HEK293 (cell line): ENCODE data around the gene C1QL4.

Source experiments
- CTCF ChIA-PET: fragments of 350-600 bp; formaldehyde crosslinking; extraction: SDS; loops from one replicate; lab custom pipeline; 2021; ENCODE audit warnings: antibody characterized with exemption; lab: Yijun Ruan, JAX
- POLR2A ChIA-PET: fragments of 300-600 bp; formaldehyde crosslinking; extraction: SDS; loops from one replicate; lab custom pipeline; 2020; ENCODE audit warnings: antibody characterized with exemption, inconsistent platforms; lab: Yijun Ruan, JAX
- H3K27ac ChIP-seq: fragments of 200-500 bp; sonication (Bioruptor generic); 2 replicates; pipeline ENCODE4 v1.5.1; 2014; ENCODE audit warnings: low read depth, low read length, control low read depth, inconsistent platforms; ENCODE audit errors: extremely low read depth
- H3K36me3 ChIP-seq, 2 experiments: fragments of 200-500 bp in 1 of 2; sonication (Bioruptor generic) in 1 of 2; 1 replicate in 1 of 2; 2 replicates in 1 of 2; pipeline ENCODE4 v1.5.1; 2014 to 2017; ENCODE audit warnings: inconsistent platforms in 2 of 2, low read length in 2 of 2; ENCODE audit not compliant: control insufficient read depth in 2 of 2, insufficient read depth in 1 of 2
- H3K4me1 ChIP-seq: fragments of 200-500 bp; sonication (Bioruptor generic); 2 replicates; pipeline ENCODE4 v1.5.1; 2014; ENCODE audit warnings: mild to moderate bottlenecking, low read length, inconsistent platforms; ENCODE audit not compliant: control insufficient read depth, insufficient read depth
- H3K4me3 ChIP-seq: 2 replicates; pipeline ENCODE4 v1.5.1; 2011; ENCODE audit warnings: low read depth, mild to moderate bottlenecking, control low read depth, low read length, moderate library complexity
- H3K9me3 ChIP-seq: fragments of 200-500 bp; sonication (Bioruptor generic); 2 replicates; pipeline ENCODE4 v1.5.1; 2014; ENCODE audit warnings: low read depth, low read length, inconsistent platforms; ENCODE audit not compliant: control insufficient read depth, insufficient read depth
- BCL11A ChIP-seq: fragments of 450-650 bp; formaldehyde crosslinking; IDR thresholded peaks from 2 replicates; pipeline ENCODE4 v1.5.1; 2016; ENCODE audit warnings: low read depth, missing biosample characterization, missing genetic modification characterization
- EGR2 ChIP-seq: fragments of 450-650 bp; formaldehyde crosslinking; IDR thresholded peaks from 2 replicates; pipeline ENCODE4 v1.5.1; 2016; ENCODE audit warnings: low read depth, missing biosample characterization, missing genetic modification characterization
- FEZF1 ChIP-seq: fragments of 450-650 bp; formaldehyde crosslinking; IDR thresholded peaks from 2 replicates; pipeline ENCODE4 v1.5.1; 2016; ENCODE audit warnings: missing biosample characterization, missing genetic modification characterization
- GFI1B ChIP-seq: fragments of 450-650 bp; formaldehyde crosslinking; IDR thresholded peaks from 2 replicates; pipeline ENCODE4 v1.5.1; 2016; ENCODE audit warnings: missing biosample characterization, missing genetic modification characterization
- GLI2 ChIP-seq: fragments of 450-650 bp; formaldehyde crosslinking; IDR thresholded peaks from 2 replicates; pipeline ENCODE4; 2017; ENCODE audit warnings: missing biosample characterization, missing genetic modification characterization, low read depth, borderline replicate concordance
- GLIS2 ChIP-seq: fragments of 450-650 bp; formaldehyde crosslinking; IDR thresholded peaks from 2 replicates; pipeline ENCODE4 v1.5.1; 2016; ENCODE audit warnings: missing biosample characterization, missing genetic modification characterization
- HIC1 ChIP-seq: fragments of 450-650 bp; formaldehyde crosslinking; IDR thresholded peaks from 2 replicates; pipeline ENCODE4 v1.5.1; 2016; ENCODE audit warnings: missing biosample characterization, missing genetic modification characterization
- KLF9 ChIP-seq: fragments of 450-650 bp; formaldehyde crosslinking; IDR thresholded peaks from 2 replicates; pipeline ENCODE4 v1.5.1; 2016; ENCODE audit warnings: missing biosample characterization, missing genetic modification characterization, low read depth
- RBAK ChIP-seq: fragments of 450-650 bp; formaldehyde crosslinking; IDR thresholded peaks from 2 replicates; pipeline ENCODE4 v1.5.1; 2016; ENCODE audit warnings: missing biosample characterization, missing genetic modification characterization
- REST ChIP-seq: fragments of 450-650 bp; formaldehyde crosslinking; IDR thresholded peaks from 2 replicates; pipeline ENCODE4 v1.5.1; 2016; ENCODE audit warnings: missing biosample characterization, missing genetic modification characterization
- ZBTB1 ChIP-seq: fragments of 450-650 bp; formaldehyde crosslinking; IDR thresholded peaks from 2 replicates; pipeline ENCODE4 v1.5.1; 2016; ENCODE audit warnings: missing biosample characterization, missing genetic modification characterization
- ZFP37 ChIP-seq: fragments of 450-650 bp; formaldehyde crosslinking; IDR thresholded peaks from 2 replicates; pipeline ENCODE4 v1.5.1; 2016; ENCODE audit warnings: missing biosample characterization, missing genetic modification characterization
- ZFP69B ChIP-seq: fragments of 450-650 bp; formaldehyde crosslinking; IDR thresholded peaks from 2 replicates; pipeline ENCODE4 v1.5.1; 2016; ENCODE audit warnings: missing biosample characterization, missing genetic modification characterization
- ZNF121 ChIP-seq: fragments of 450-650 bp; formaldehyde crosslinking; IDR thresholded peaks from 2 replicates; pipeline ENCODE4 v1.5.1; 2016; ENCODE audit warnings: missing biosample characterization, missing genetic modification characterization
- ZNF146 ChIP-seq: fragments of 450-650 bp; formaldehyde crosslinking; IDR thresholded peaks from 2 replicates; pipeline ENCODE4 v1.5.1; 2016; ENCODE audit warnings: missing biosample characterization, missing genetic modification characterization
- ZNF155 ChIP-seq: fragments of 450-650 bp; formaldehyde crosslinking; IDR thresholded peaks from 2 replicates; pipeline ENCODE4 v1.5.1; 2016; ENCODE audit warnings: missing biosample characterization, missing genetic modification characterization
- ZNF169 ChIP-seq: fragments of 450-650 bp; formaldehyde crosslinking; IDR thresholded peaks from 2 replicates; pipeline ENCODE4 v1.5.1; 2016; ENCODE audit warnings: missing biosample characterization, missing genetic modification characterization
- ZNF18 ChIP-seq: fragments of 450-650 bp; formaldehyde crosslinking; IDR thresholded peaks from 2 replicates; pipeline ENCODE4 v1.5.1; 2016; ENCODE audit warnings: missing biosample characterization, missing genetic modification characterization
- ZNF202 ChIP-seq: fragments of 450-650 bp; formaldehyde crosslinking; IDR thresholded peaks from 2 replicates; pipeline ENCODE4 v1.5.1; 2016; ENCODE audit warnings: missing biosample characterization, missing genetic modification characterization, borderline replicate concordance
- ZNF37A ChIP-seq: fragments of 450-650 bp; IDR thresholded peaks from 2 replicates; pipeline ENCODE4 v1.5.1; 2018; ENCODE audit warnings: missing biosample characterization, missing genetic modification characterization
- ZNF426 ChIP-seq: fragments of 450-650 bp; formaldehyde crosslinking; IDR thresholded peaks from 2 replicates; pipeline ENCODE4 v1.5.1; 2017; ENCODE audit warnings: missing biosample characterization, missing genetic modification characterization, mild to moderate bottlenecking, inconsistent platforms, moderate library complexity
- ZNF488 ChIP-seq: fragments of 450-650 bp; formaldehyde crosslinking; IDR thresholded peaks from 2 replicates; pipeline ENCODE4 v1.5.1; 2016; ENCODE audit warnings: missing biosample characterization, missing genetic modification characterization
- ZNF514 ChIP-seq: fragments of 450-650 bp; formaldehyde crosslinking; IDR thresholded peaks from 2 replicates; pipeline ENCODE4 v1.5.1; 2016; ENCODE audit warnings: missing biosample characterization, missing genetic modification characterization
- ZNF558 ChIP-seq: fragments of 450-650 bp; formaldehyde crosslinking; IDR thresholded peaks from 2 replicates; pipeline ENCODE4 v1.5.1; 2016; ENCODE audit warnings: missing biosample characterization, missing genetic modification characterization
- ZNF561 ChIP-seq: fragments of 450-650 bp; IDR thresholded peaks from 2 replicates; pipeline ENCODE4 v1.5.1; 2018; ENCODE audit warnings: missing biosample characterization, missing genetic modification characterization, borderline replicate concordance
- ZNF571 ChIP-seq: fragments of 450-650 bp; formaldehyde crosslinking; IDR thresholded peaks from 2 replicates; pipeline ENCODE4 v1.5.0; 2017; ENCODE audit warnings: missing biosample characterization, missing genetic modification characterization
- ZNF596 ChIP-seq: fragments of 450-650 bp; IDR thresholded peaks from 2 replicates; pipeline ENCODE4 v1.5.0; 2018; ENCODE audit warnings: missing biosample characterization, mild to moderate bottlenecking, missing genetic modification characterization, moderate library complexity
- ZNF658 ChIP-seq: fragments of 450-650 bp; formaldehyde crosslinking; IDR thresholded peaks from 2 replicates; pipeline ENCODE4; 2016; ENCODE audit warnings: missing biosample characterization, missing genetic modification characterization
- ZNF670 ChIP-seq: fragments of 450-650 bp; formaldehyde crosslinking; IDR thresholded peaks from 2 replicates; pipeline ENCODE4 v1.5.1; 2016; ENCODE audit warnings: missing biosample characterization, missing genetic modification characterization, low read depth
- ZNF837 ChIP-seq: fragments of 450-650 bp; formaldehyde crosslinking; IDR thresholded peaks from 2 replicates; pipeline ENCODE4 v1.5.1; 2016; ENCODE audit warnings: missing biosample characterization, missing genetic modification characterization
- ZSCAN23 ChIP-seq: fragments of 450-650 bp; formaldehyde crosslinking; IDR thresholded peaks from 2 replicates; pipeline ENCODE4 v1.5.1; 2016; ENCODE audit warnings: missing biosample characterization, missing genetic modification characterization

C1QL4 gene

GRCh38 chr12:49352351-49352750 is 15.4 kb upstream of the C1QL4 start (continued):
- no peak for TF ChIP-seq ZNF596
- TF ChIP-seq HIC1, result no peak
- TF ChIP-seq ZNF426 (tag by site-specific recombination), result peak; percentile 68
- no peak for TF ChIP-seq ZNF37A
- TF ChIP-seq ZNF146 (tag by site-specific recombination), result no peak
- no peak for TF ChIP-seq ZNF571 (tag by site-specific recombination)
- TF ChIP-seq ZNF837, result no peak
- 0 out of 2 replicates have a peak, but pooled peaks have one; percentile 35 for TF ChIP-seq ZBTB1
- no peak for TF ChIP-seq ZNF561 (tag by site-specific recombination)
- no peak for TF ChIP-seq ZSCAN23 (tag by site-specific recombination)
- no peak for TF ChIP-seq ZNF658 (tag by site-specific recombination)
- peak; percentile 57; the same call in 1 of the 2 replicates for TF ChIP-seq REST (tag by site-specific recombination)
- no peak for TF ChIP-seq ZFP69B (tag by site-specific recombination)
- no peak for TF ChIP-seq ZNF670 (tag by site-specific recombination)
- TF ChIP-seq ZNF169, result no peak
- 0 out of 2 replicates have a peak, but pooled peaks have one; percentile 65 for TF ChIP-seq ZNF202 (tag by site-specific recombination)
- TF ChIP-seq ZNF155 (tag by site-specific recombination), result no peak
- no peak for TF ChIP-seq ZNF488 (tag by site-specific recombination)
- no peak for TF ChIP-seq ZNF121 (tag by site-specific recombination)
- TF ChIP-seq GLIS2 (tag by site-specific recombination), result no peak

GRCh38 chr12:49349266-49349665 is 12.3 kb upstream of the C1QL4 start:
- no peak for TF ChIP-seq EGR2
- TF ChIP-seq ZFP37 (tag by site-specific recombination), result no peak
- TF ChIP-seq ZNF514 (tag by site-specific recombination), result no peak
- TF ChIP-seq BCL11A (tag by site-specific recombination), result no peak
- no peak for TF ChIP-seq ZNF558
- no peak for TF ChIP-seq GLI2 (tag by site-specific recombination)
- TF ChIP-seq RBAK, result no peak
- TF ChIP-seq ZFP69B (tag by site-specific recombination), result no peak
- no peak for TF ChIP-seq FEZF1 (tag by site-specific recombination)
- TF ChIP-seq ZNF18 (tag by site-specific recombination), result no peak
- TF ChIP-seq GFI1B (tag by site-specific recombination), result no peak
- TF ChIP-seq KLF9 (tag by site-specific recombination), result no peak
- Histone ChIP-seq H3K36me3 (peaks cover 0 to 10% of the 10 kb centered on the region in 2 experiments; a peak in 1 of 3 replicates), H3K4me3 (no peak overlapping the region), H3K27ac (no peak overlapping the region), H3K9me3 (no peaks in the 10 kb centered on the region), H3K4me1 (peaks cover 21% of the 10 kb centered on the region)
- CTCF ChIA-PET, result interaction anchor here (0.5 to 6.0 kb wide), 7 partner anchors 8 to 165 kb away, joined by 3 to 96 read pairs (median 48); partner anchors contain the start of gene C1QL4
- POLR2A ChIA-PET, result no interaction called here
